ENCODE measurements around the gene C19orf67. TPM values are rescaled to one million over a fixed set of nuclear protein-coding genes. Genes with fewer than 3 reads are reported as not detected.

Gene C19orf67
- total RNA-seq, 1 donor from 2014 or later = not detected

DNA sequence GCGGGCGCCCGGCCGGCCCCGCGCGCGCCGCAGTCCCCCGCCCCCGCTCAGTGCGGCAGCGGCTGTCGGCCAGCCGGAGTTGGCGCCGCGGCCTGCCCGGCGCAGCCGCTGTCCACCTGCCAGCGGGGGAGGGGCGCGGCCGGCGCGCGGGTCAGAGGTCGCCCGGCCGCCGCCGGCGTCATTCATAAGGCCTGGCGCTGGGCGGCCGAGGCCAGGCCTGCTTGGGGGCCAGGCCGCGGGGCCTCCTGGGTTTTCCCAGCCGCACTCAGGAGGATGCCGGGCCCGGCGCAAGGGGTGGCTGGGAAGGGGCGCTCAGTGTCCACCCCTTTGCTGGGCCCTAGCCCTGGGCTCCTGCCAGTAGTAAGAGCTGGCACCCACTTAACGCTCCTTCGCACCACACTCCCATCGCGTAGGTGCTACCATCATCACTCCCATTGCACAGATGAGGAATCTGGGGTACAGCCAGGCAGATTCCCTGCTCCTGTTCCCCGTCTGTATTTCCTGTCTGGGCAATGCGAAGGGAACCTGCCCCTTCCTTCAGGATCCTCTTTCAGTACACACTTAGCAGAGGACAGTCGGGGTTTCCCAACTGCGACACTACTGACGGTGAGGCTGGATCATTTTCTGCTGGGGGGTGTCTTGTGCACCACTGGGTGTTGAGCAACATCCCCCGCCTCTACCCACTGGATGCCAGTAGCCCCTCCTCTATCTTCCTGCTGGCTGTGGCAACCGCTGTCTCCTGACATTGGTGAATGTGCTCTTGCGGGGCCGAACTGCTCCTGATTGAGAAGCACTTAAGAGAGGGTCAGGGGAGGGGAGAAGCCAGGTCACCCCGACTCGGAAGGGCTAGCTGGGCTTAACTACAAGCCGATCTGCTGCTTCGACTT, 32.8 kb upstream of the C19orf67 start:
- peak overlapping the region; percentile 66 for H3K27ac ChIP-seq (ENCODE audit: low read depth, low read length)
- no peaks in the 10 kb centered on the region for H3K36me3 ChIP-seq (ENCODE audit: insufficient read depth, low read length)
- H3K9me3 ChIP-seq (ENCODE audit: insufficient read depth, low read depth, low read length) = no peaks in the 10 kb centered on the region
- peaks cover 38% of the 10 kb centered on the region for H3K79me2 ChIP-seq (ENCODE audit: insufficient read depth, low read length)
- DNase-seq (ENCODE audit: low read depth) (peak; percentile 58), FAIRE-seq (no peak)
- H3K4me1 ChIP-seq (ENCODE audit: insufficient read depth, low read length) = peaks cover 21% of the 10 kb centered on the region
- no peaks in the 10 kb centered on the region for H3K27me3 ChIP-seq (ENCODE audit: insufficient read depth, low read length)
- H3K4me1 Mint-ChIP-seq (ENCODE audit: low read depth, unreplicated experiment) = peaks cover 19% of the 10 kb centered on the region
- H3K36me3 Mint-ChIP-seq (ENCODE audit: low read depth, unreplicated experiment) = no peaks in the 10 kb centered on the region
- H3K4me3 ChIP-seq (ENCODE audit: insufficient read depth, low read depth, low read length) = peak overlapping the region; percentile 59
- TF ChIP-seq, protein P1, sequence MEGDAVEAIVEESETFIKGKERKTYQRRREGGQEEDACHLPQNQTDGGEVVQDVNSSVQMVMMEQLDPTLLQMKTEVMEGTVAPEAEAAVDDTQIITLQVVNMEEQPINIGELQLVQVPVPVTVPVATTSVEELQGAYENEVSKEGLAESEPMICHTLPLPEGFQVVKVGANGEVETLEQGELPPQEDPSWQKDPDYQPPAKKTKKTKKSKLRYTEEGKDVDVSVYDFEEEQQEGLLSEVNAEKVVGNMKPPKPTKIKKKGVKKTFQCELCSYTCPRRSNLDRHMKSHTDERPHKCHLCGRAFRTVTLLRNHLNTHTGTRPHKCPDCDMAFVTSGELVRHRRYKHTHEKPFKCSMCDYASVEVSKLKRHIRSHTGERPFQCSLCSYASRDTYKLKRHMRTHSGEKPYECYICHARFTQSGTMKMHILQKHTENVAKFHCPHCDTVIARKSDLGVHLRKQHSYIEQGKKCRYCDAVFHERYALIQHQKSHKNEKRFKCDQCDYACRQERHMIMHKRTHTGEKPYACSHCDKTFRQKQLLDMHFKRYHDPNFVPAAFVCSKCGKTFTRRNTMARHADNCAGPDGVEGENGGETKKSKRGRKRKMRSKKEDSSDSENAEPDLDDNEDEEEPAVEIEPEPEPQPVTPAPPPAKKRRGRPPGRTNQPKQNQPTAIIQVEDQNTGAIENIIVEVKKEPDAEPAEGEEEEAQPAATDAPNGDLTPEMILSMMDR (IDR thresholded peaks at IDR 0.05; ENCODE audit: insufficient read depth, low read depth, low read length) = no peak
- no peak for TF ChIP-seq EZH2 (IDR thresholded peaks at IDR 0.05; ENCODE audit: insufficient read depth, low read length)
- peak overlapping the region; percentile 38 for H3K27ac Mint-ChIP-seq (ENCODE audit: unreplicated experiment)
- H4K20me1 ChIP-seq (ENCODE audit: insufficient read depth, low read length) = peaks cover 34% of the 10 kb centered on the region
- no peaks in the 10 kb centered on the region for H3K27me3 Mint-ChIP-seq (ENCODE audit: low read depth, unreplicated experiment)
- no peaks in the 10 kb centered on the region for H3K9me3 Mint-ChIP-seq (ENCODE audit: unreplicated experiment)
- peak overlapping the region; percentile 88 for H3K4me2 ChIP-seq (ENCODE audit: low read length)
- H3K4me3 Mint-ChIP-seq (ENCODE audit: unreplicated experiment) = peak overlapping the region; percentile 82
- H2AFZ ChIP-seq (ENCODE audit: low read depth, low read length) = peak overlapping the region; percentile 71
- peak overlapping the region; percentile 79 for H3K9ac ChIP-seq (ENCODE audit: low read length)

DNA sequence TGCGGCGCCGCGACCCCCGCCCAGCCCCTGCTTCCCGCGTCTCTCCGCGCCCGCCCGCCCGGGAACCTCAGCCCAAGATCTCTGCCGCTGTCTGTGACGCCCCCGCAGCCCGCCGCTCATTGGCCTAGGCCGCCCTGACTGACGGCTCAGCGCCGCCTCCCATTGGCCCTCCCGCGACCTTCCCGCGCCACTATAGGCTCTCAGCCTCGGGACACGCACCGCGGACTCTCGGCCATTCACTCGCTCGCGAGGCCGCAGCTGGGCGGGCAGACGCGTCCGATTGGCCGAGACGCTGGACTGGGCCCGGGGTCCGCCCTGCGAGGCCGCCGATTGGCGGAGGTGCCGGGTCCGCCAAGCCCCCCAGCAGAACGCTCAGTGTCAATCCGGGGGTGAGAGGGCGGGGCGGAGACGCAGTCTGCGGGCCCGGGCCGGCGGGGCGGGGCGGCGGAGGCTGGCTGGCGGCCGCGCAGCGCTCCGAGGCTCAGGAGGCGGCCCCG, 32.1 kb upstream of the C19orf67 start, which contains the start of gene PRKACA:
TSS of gene PRKACA (minus strand) at position 95 of the 497 bp plus-strand sequence. CDS start 215 bp downstream, outside the sequence.
- peaks cover 28% of the 10 kb centered on the region for H3K4me1 ChIP-seq (ENCODE audit: insufficient read depth, low read length)
- H3K36me3 ChIP-seq (ENCODE audit: insufficient read depth, low read length) = no peaks in the 10 kb centered on the region
- H3K9ac ChIP-seq (ENCODE audit: low read length) = peak within 1 kb of the TSS; percentile 85
- Mint-ChIP-seq H3K27me3 (ENCODE audit: low read depth, unreplicated experiment) (no peaks in the 10 kb centered on the region), H3K27ac (ENCODE audit: unreplicated experiment) (peak within 1 kb of the TSS; percentile 43), H3K4me3 (ENCODE audit: unreplicated experiment) (peak within 1 kb of the TSS; percentile 95), H3K9me3 (ENCODE audit: unreplicated experiment) (no peaks in the 10 kb centered on the region), H3K4me1 (ENCODE audit: low read depth, unreplicated experiment) (peaks cover 21% of the 10 kb centered on the region), H3K36me3 (ENCODE audit: low read depth, unreplicated experiment) (no peaks in the 10 kb centered on the region)
- H3K27me3 ChIP-seq (ENCODE audit: insufficient read depth, low read length) = no peaks in the 10 kb centered on the region
- peaks cover 39% of the 10 kb centered on the region for H4K20me1 ChIP-seq (ENCODE audit: insufficient read depth, low read length)
- peak; percentile 97 for DNase-seq (ENCODE audit: low read depth)
- H3K79me2 ChIP-seq (ENCODE audit: insufficient read depth, low read length) = peaks cover 45% of the 10 kb centered on the region
- peak within 1 kb of the TSS; percentile 90 for H3K4me3 ChIP-seq (ENCODE audit: insufficient read depth, low read depth, low read length)
- peak within 1 kb of the TSS; percentile 66 for H3K27ac ChIP-seq (ENCODE audit: low read depth, low read length)
- FAIRE-seq = no peak
- TF ChIP-seq, protein P1 (IDR thresholded peaks at IDR 0.05; ENCODE audit: insufficient read depth, low read depth, low read length) = no peak
- peak; percentile 64 for TF ChIP-seq EZH2 (IDR thresholded peaks at IDR 0.05; ENCODE audit: insufficient read depth, low read length)
- peak within 1 kb of the TSS; percentile 71 for H2AFZ ChIP-seq (ENCODE audit: low read depth, low read length)
- H3K9me3 ChIP-seq (ENCODE audit: insufficient read depth, low read depth, low read length) = no peaks in the 10 kb centered on the region
- H3K4me2 ChIP-seq (ENCODE audit: low read length) = peak within 1 kb of the TSS; percentile 100
